Activated naive CD4-positive, alpha-beta T cell treated with anti-CD3 and anti-CD28 coated beads for 36 hours (primary cell): ENCODE data around the gene LILRB3. TPM values are rescaled to one million over a fixed set of nuclear protein-coding genes. Genes with fewer than 3 reads are reported as not detected.
"Not testable (repeated sequence)": the region's sequence is repeated elsewhere in the genome, so short reads cannot be mapped to it uniquely, and the experiment has no call there.

Experiments used
- CTCF ChIA-PET: fragments of 350-600 bp; sonication (Branson Sonifier 250); formaldehyde crosslinking; loops from one replicate; lab custom pipeline; 2021; ENCODE audit warnings: antibody characterized with exemption; lab: Charles Lee
- DNase-seq: peaks from one replicate; pipeline ENCODE4 v3.0.0-alpha.2; 2020
- H3K27ac Mint-ChIP-seq: one replicate; pipeline ENCODE4 v1.8.0; 2021; ENCODE audit warnings: mild to moderate bottlenecking, mixed read lengths
- H3K27me3 Mint-ChIP-seq: one replicate; pipeline ENCODE4 v1.8.0; 2021; ENCODE audit warnings: low read depth, mixed read lengths
- H3K36me3 Mint-ChIP-seq: one replicate; pipeline ENCODE4 v1.8.0; 2021; ENCODE audit warnings: low read depth, mixed read lengths
- H3K4me1 Mint-ChIP-seq: one replicate; pipeline ENCODE4 v1.8.0; 2021; ENCODE audit warnings: low read depth, mixed read lengths
- H3K4me3 Mint-ChIP-seq: one replicate; pipeline ENCODE4 v1.8.0; 2021; ENCODE audit warnings: mild to moderate bottlenecking, moderate library complexity, mixed read lengths
- H3K9me3 Mint-ChIP-seq: one replicate; pipeline ENCODE4 v1.8.0; 2021; ENCODE audit warnings: mixed read lengths
- intact Hi-C: fragments of 100-400 bp; cut with micrococcal nuclease; formaldehyde crosslinking; loops from one replicate; pipeline ENCODE4 v1.15.1; 2023
- total RNA-seq, 2 experiments: library from RNA; stranded (reverse); gene quantifications; one replicate each; pipeline ENCODE4 v1.2.3, GENCODE V29; 2021

LILRB3 gene
- total RNA-seq, 2 experiments from 2014 or later, result not detected

- H3K27me3 Mint-ChIP-seq, H3K27ac Mint-ChIP-seq, H3K4me3 Mint-ChIP-seq, H3K36me3 Mint-ChIP-seq, intact Hi-C loops, H3K9me3 Mint-ChIP-seq, CTCF ChIA-PET, DNase-seq, H3K4me1 Mint-ChIP-seq: not testable (repeated sequence)
Observed at GRCh38 chr19:54239491-54240371, 16.9 kb upstream of the LILRB3 start.

DNA sequence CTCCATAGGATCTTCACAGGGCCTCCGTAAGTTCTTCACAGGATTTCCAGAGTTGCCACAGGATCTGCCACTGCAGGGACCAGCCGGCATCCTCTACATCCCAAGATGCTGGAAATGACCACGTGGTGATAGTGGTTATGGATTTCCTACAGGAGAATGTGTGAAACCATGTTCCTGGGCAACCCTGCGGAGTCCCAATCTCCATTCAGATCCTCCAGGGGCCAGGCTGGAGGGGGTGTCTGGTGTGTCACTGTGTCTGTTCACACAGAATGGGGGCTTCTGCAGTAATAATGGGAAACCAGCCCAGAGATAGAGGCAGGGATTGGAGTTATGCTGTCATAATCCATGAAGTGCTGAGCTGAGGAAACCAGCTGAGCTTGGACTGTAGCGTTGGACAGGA lies 11.1 kb upstream of the LILRB3 start:
- Mint-ChIP-seq H3K27me3 (peaks cover 19% of the 10 kb centered on the region), H3K9me3 (no peaks in the 10 kb centered on the region), H3K4me1 (peaks cover 3% of the 10 kb centered on the region), H3K4me3 (no peak overlapping the region), H3K27ac (no peak overlapping the region), H3K36me3 (no peaks in the 10 kb centered on the region)
- DNase-seq, result no peak
- intact Hi-C loops, result no loop called here
- CTCF ChIA-PET, result no interaction called here

DNA sequence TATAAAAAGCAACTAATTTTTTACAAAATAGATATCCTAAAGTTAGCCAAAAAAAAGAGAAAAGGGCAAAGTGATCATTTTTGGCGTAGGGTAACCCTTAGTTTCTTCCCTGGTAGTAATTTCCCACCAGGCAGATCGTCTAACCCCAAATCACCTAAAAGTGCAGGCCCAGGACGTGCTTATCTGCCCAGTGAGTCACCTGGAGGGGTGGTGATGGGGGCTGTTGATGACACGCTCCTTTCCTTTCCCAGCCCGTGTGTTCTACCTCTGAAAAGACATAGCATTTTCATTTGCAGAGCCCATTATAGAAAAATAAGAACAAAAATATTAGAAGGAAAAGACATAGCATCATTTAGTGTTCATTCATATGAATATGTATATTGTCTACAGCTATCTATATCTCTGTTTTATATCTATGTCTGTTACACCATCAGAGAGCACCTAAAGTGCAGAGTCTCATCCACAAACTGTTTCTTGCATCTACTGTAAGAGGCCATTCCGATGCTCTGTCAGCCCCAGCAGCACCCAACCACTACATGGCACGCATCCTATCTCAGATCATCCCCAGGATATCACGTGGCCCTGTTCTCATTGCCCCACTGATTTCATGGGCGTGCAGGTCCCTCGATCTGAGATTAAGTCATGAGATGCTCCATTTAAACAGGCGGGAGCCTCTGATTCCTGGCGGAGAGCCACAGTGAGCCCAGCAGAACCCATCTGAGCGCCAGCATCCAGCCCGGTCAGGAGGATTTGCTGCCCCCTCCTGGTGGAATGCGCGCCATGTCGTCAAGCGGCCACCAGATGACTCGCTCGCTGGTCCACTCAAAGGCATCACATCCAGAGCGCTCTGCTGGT lies 8.5 kb upstream of the LILRB3 start:
- H3K4me3 Mint-ChIP-seq, result no peak overlapping the region
- H3K27me3 Mint-ChIP-seq, result peaks cover 20% of the 10 kb centered on the region
- no peak overlapping the region for H3K27ac Mint-ChIP-seq
- no peaks in the 10 kb centered on the region for H3K36me3 Mint-ChIP-seq
- DNase-seq, result peak; percentile 91
- peaks cover 3% of the 10 kb centered on the region for H3K4me1 Mint-ChIP-seq
- CTCF ChIA-PET, result interaction anchor here (0.8 to 1.1 kb wide), 3 partner anchors 35 to 64 kb away, joined by 4 to 5 read pairs (median 5); no protein-coding TSS in a partner anchor
- no peaks in the 10 kb centered on the region for H3K9me3 Mint-ChIP-seq
- intact Hi-C loops, result loop anchor here (1.0 kb wide), 1 partner anchor 63 kb away; no protein-coding TSS in a partner anchor

DNA sequence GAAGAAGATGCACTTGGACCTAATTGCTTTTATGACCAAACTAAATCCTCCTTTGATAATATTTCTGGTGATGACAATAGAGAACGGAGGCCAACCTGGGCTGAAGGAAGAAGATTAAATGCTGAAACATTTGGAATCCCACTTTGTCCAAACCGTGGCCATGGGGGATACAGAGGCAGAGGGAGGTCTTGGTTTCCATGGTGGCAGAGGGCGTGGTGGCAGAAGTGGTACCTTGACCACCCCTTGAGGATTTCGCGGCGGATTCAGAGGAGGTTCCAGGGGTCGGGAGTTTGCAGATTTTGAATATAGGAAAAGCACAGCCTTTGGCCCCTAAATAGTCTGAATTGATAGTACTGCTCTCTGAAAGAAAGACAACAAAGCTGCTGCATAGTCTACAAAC lies 7.2 kb upstream of the LILRB3 start:
- CTCF ChIA-PET, result no interaction called here
- no peak overlapping the region for H3K4me3 Mint-ChIP-seq
- H3K27me3 Mint-ChIP-seq, result peaks cover 20% of the 10 kb centered on the region

GRCh38 chr19:54229146-54229545 lies 6.3 kb upstream of the LILRB3 start:
- H3K4me1 Mint-ChIP-seq, result peaks cover 3% of the 10 kb centered on the region
- H3K4me3 Mint-ChIP-seq, result no peak overlapping the region
- intact Hi-C loops, result no loop called here
- peaks cover 19% of the 10 kb centered on the region for H3K27me3 Mint-ChIP-seq
- CTCF ChIA-PET, result interaction anchor here (1.3 kb wide), 2 partner anchors 40 to 59 kb away, joined by 3 read pairs; partner anchors contain the start of gene MBOAT7
- no peaks in the 10 kb centered on the region for H3K36me3 Mint-ChIP-seq
- no peak for DNase-seq
- no peak overlapping the region for H3K27ac Mint-ChIP-seq
- no peaks in the 10 kb centered on the region for H3K9me3 Mint-ChIP-seq

More for the DNA sequence above, 7.2 kb upstream of the LILRB3 start:
- H3K27ac Mint-ChIP-seq, result no peak overlapping the region
- H3K4me1 Mint-ChIP-seq, result peaks cover 3% of the 10 kb centered on the region
- intact Hi-C loops, result no loop called here
- no peaks in the 10 kb centered on the region for H3K9me3 Mint-ChIP-seq
- no peaks in the 10 kb centered on the region for H3K36me3 Mint-ChIP-seq
- no peak for DNase-seq

DNA sequence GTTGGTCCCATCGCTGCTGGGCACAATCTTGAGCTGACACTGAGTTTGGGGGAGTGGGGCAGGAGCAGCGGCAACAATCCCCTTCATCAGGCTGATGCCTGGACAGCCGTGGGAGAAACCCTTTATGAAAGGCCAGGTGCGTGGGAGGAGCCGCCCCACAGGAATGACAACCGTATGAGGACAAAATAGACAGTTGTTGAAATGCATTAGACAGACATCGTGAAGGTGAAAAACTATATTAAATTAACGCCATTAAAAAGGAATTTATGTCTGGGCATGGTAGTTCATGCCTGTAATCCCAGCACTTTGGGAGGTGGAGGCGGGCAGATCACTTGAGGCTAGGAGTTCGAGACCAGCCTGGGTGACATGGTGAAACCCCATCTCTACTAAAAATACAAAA lies 1.8 kb upstream of the LILRB3 start:
- CTCF ChIA-PET, intact Hi-C loops, H3K9me3 Mint-ChIP-seq, H3K36me3 Mint-ChIP-seq, DNase-seq, H3K27ac Mint-ChIP-seq, H3K4me1 Mint-ChIP-seq, H3K4me3 Mint-ChIP-seq: not testable (repeated sequence)
- peaks cover 11% of the 10 kb centered on the region for H3K27me3 Mint-ChIP-seq

- intact Hi-C loops, result loop anchor here (2.0 kb wide), 1 partner anchor 21 kb away; no protein-coding TSS in a partner anchor
- CTCF ChIA-PET, result not testable (repeated sequence)
Observed at GRCh38 chr19:54223937-54224281, 1.1 kb upstream of the LILRB3 start.

GRCh38 chr19:54223277-54223936 lies 600 bp upstream of the LILRB3 start:
- H3K36me3 Mint-ChIP-seq, H3K27ac Mint-ChIP-seq, DNase-seq, H3K4me1 Mint-ChIP-seq, H3K9me3 Mint-ChIP-seq, H3K27me3 Mint-ChIP-seq, H3K4me3 Mint-ChIP-seq: not testable (repeated sequence)
- intact Hi-C loops, result loop anchor here (2.0 kb wide), 1 partner anchor 21 kb away; no protein-coding TSS in a partner anchor
- CTCF ChIA-PET, result interaction anchor here (0.7 to 1.1 kb wide), 2 partner anchors 9 to 12 kb away, joined by 3 read pairs; no protein-coding TSS in a partner anchor

More at GRCh38 chr19:54223937-54224281, 1.1 kb upstream of the LILRB3 start:
- DNase-seq, H3K27me3 Mint-ChIP-seq, H3K4me1 Mint-ChIP-seq, H3K27ac Mint-ChIP-seq, H3K9me3 Mint-ChIP-seq, H3K36me3 Mint-ChIP-seq, H3K4me3 Mint-ChIP-seq: not testable (repeated sequence)

DNA sequence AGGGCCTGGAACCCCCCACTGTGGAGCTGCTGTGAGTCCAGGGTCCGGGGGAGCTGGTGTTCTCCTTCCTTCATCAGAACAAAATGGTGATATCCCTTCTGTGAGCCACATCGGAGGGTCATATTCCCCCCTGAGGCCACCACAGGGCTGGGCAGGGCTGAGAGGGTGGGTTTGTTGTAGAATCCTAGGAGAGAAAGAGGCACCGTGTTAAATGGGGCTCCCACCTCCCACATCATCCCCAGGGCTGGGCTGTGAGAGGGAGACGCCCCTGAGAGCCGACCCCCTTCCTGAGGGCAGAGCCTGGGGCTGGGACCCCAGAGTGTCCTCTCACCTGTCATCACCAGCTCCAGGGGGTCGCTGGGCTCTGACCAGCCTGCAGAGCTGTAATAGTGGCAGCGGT lies 860 bp downstream of the LILRB3 start:
- DNase-seq, H3K27me3 Mint-ChIP-seq, H3K9me3 Mint-ChIP-seq, H3K36me3 Mint-ChIP-seq, CTCF ChIA-PET, H3K27ac Mint-ChIP-seq, H3K4me1 Mint-ChIP-seq, H3K4me3 Mint-ChIP-seq: not testable (repeated sequence)
- intact Hi-C loops, result loop anchor here (2.0 kb wide), 1 partner anchor 23 kb away; no protein-coding TSS in a partner anchor

DNA sequence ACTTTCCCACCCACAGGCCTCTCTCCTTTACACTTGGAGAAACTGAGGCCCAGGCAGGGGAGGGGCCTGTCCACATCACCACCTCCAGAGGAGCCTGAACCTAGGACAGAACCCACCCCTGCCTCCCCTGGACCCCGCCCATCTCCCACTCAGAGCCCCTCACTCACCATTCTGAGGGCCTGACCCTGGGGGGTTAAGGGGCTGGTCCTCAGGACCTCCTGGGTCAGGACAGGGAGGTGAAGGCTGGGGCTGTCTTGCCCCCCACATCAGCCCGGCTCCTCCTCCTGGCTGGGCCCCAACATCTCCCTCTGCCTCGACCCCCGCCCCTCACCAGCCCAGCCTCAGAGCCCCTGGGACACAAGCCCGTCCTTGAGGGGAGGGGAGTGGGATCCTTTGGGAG lies 3.1 kb downstream of the LILRB3 start:
- intact Hi-C loops, H3K36me3 Mint-ChIP-seq, H3K4me1 Mint-ChIP-seq, H3K9me3 Mint-ChIP-seq, H3K27me3 Mint-ChIP-seq, CTCF ChIA-PET, DNase-seq, H3K27ac Mint-ChIP-seq, H3K4me3 Mint-ChIP-seq: not testable (repeated sequence)

- CTCF ChIA-PET, result no interaction called here
- intact Hi-C loops, result no loop called here
Observed at GRCh38 chr19:54218960-54219661, 3.7 kb downstream of the LILRB3 start.

More at GRCh38 chr19:54218960-54219661, 3.7 kb downstream of the LILRB3 start:
- Mint-ChIP-seq H3K9me3 (no peaks in the 10 kb centered on the region), H3K4me1 (peaks cover 8% of the 10 kb centered on the region), H3K36me3 (peaks cover 10% of the 10 kb centered on the region), H3K27me3 (peaks cover 5% of the 10 kb centered on the region), H3K4me3 (no peak overlapping the region), H3K27ac (no peak overlapping the region)
- no peak for DNase-seq
